GM21529 (cell line): ENCODE measurements around the gene LIN28B.
"Not testable (repeated sequence)": the region's sequence is repeated elsewhere in the genome, so short reads cannot be mapped to it uniquely, and the experiment has no call there.

Experiments
- ATAC-seq: cut with Tn5 transposase; IDR thresholded peaks from one replicate; pipeline ENCODE4 v1.9.1; 2021; ENCODE audit not compliant: unreplicated experiment

The LIN28B gene

DNA sequence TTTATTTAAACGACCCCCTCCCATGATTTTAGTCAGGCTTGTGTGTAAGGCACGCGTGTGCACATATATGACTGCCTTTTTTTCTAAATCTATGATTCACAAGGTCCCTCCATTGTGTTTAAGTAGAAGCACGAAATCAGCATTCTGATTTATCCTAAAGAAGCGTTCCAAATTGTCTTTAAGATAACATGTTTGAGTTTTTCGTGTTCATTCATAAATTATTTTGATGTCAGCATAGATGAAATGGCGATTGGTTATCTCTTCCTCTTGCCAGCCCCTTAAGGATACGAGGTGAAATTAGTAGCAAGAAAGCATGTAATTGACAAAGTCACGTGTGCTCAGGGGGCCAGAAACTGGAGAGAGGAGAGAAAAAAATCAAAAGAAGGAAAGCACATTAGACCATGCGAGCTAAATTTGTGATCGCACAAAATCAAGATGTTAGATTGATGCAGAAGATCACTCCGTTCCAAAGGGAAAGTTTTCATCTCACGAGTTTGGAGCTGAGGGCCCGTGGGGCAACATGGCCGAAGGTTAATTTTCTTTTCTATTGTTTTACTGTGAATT is at the start of gene LIN28B:
LIN28B (plus strand) TSS at position 377 of the 564 bp plus-strand sequence; CDS start at position 521, 144 bp downstream.
- no peak for ATAC-seq

- no peak for ATAC-seq
Measured at GRCh38 chr6:104908031-104908887, 48.6 kb upstream of the LIN28B start.

DNA sequence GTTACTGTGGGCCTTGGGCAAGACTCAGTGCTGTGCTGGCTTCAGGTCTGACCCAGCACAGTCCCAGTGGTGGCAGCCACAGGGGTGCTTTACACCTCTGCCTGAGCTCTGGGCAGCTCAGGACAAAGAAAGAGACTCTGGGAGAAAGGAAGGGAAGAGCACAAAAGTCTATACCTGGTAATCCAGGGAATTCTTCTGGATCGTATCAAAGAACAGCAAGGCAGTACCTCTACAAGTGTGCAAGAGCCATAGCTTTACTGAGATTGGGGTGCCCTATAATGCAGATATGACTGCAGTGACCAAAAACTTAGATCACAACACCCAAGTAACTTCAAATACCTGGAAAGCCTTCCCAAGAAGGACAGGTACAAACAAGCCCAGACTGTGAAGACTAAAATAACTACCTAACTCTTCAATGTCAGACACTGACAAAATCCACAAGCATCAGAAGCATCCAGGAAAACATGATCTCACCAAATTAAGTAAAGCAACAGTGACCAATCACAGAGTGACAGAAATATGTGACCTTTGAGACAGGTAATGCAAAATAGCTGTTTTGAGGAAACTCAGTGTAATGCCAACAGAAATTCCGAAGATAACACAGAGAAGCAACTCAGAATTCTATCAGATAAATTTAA is 47.9 kb upstream of the LIN28B start:
- ATAC-seq, result no peak

GRCh38 chr6:104921896-104922295 is 35.0 kb upstream of the LIN28B start:
- no peak for ATAC-seq

DNA sequence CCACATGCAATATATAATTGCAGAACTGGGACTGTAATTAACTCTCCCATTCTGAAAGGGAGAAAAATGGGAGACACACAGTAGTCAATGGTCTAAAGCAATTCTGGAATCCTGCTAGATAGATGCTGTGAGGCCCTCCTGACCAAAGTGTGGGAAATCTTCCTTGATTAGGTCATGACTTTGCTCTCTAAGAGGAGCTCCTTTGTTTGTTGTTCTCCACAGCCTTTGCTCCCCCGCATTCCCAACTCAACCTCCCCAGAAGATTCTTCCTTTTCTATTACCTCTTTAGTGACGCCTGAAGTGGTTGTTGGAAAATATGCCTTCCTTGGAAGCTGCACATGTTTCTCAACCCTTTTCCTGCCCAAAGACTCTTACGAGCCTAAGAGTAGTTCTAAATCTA is 28.8 kb upstream of the LIN28B start:
- ATAC-seq, result no peak

DNA sequence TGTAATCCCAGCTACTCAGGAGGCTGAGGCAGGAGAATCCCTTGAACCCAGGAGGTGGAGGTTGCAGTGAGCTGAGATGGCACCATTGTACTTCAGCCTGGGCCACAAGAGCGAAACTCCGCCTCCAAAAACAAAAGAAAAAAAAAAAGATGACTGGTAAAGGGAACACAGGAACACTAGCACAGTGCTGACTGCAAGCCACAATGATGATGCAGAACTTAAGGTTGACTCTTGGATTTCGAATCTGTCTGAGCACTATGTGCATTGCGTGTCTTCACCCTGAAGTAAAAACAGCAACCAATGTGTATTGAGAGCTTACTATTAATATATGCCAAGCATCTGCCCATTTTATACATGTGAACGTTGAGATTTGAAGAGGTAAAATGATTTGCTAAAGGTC is 27.6 kb upstream of the LIN28B start:
- no peak for ATAC-seq

DNA sequence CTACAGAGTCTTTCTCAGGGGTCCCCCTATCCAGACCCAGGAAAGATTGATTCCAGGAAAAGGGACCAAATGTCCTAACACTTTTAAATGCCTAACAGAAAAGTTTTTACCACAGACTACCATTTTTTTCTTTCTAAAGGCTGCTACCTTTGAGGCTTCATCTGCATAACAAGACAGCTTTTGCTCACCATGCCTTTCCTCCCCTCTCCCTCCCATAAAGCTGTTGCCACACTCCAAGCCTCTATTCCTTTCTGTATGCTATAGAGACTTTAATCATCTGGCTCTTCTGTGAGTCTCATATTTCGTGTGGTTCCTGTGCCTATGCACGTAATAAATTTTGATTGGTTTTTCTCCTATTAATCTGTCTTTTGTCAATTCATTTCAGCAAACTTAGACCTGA is 26.0 kb upstream of the LIN28B start:
- ATAC-seq, result no peak

GRCh38 chr6:104936766-104937535 is 20.0 kb upstream of the LIN28B start:
- ATAC-seq, result no peak

GRCh38 chr6:104940238-104940892 is 16.5 kb upstream of the LIN28B start:
- ATAC-seq, result no peak

GRCh38 chr6:104940893-104941728 is 15.8 kb upstream of the LIN28B start:
- peak; percentile 62 for ATAC-seq

DNA sequence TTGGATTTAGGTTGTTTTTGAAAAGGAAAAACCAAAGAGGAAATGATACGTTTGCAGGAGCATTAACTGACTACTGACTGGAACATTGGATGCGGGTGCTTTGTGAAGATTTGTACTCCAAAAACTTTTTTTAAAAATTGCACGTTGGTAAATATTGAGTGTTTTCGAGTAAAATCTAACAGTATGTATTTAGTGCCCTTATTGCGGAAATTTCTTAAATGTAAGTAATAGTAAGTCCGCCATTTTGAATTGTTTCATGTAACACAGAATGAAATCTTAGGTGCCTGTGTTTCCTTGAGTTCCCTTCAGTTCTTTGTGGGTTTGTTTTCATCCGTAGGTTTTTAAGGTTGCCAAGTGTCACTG is 15.2 kb upstream of the LIN28B start:
- peak; percentile 10 for ATAC-seq

- no peak for ATAC-seq
Measured at GRCh38 chr6:104943781-104944180, 13.1 kb upstream of the LIN28B start.

GRCh38 chr6:104949206-104949605 is 7.7 kb upstream of the LIN28B start:
- ATAC-seq, result no peak

- no peak for ATAC-seq
Measured at GRCh38 chr6:104951677-104952076, 5.2 kb upstream of the LIN28B start.

GRCh38 chr6:104952911-104953399 is 4.0 kb upstream of the LIN28B start:
- ATAC-seq, result no peak

DNA sequence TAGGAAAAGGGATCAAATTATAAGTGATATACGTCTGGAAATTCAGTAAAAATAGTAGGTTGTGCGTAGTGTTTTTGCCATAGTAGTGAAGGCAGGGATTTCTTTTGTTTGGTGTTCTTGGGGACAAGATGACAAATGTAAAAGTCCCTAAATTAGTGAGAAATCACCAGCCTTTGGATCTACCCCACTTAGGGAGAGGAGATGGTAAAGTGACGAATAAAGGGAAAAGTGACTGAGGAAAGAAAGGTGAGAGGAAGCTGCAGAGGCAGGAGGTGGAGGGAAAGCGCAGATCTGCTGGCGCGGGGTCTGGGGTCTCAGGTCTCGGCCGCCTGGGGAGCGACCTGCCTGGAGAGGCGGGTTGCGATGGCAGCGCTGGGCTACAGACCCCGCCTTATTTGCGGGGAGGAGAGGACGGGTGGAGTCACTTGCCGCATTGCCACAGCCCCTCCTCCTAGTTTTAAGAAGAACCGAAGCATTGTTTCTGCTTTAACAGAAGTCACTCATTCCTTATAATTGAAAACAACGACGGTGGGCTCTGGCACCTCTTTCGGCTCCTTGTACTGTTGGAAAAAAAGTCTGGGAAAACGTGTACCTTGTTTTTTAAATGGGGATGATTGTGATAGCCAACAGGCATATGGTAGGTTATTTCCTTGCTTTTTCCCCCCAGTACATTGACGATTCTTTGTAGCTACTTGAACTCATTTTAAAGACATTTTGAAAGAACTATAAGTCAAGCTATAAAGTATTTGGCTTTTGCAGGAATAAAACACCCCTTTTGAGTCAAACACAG is 3.3 kb upstream of the LIN28B start:
- ATAC-seq, result not testable (repeated sequence)

- no peak for ATAC-seq
Measured at GRCh38 chr6:104954190-104954797, 2.6 kb upstream of the LIN28B start.

GRCh38 chr6:104955491-104955890 is 1.4 kb upstream of the LIN28B start:
- no peak for ATAC-seq
